K562 (cell line): ENCODE data around the gene TCEA3. TPM values are rescaled to one million over a fixed set of nuclear protein-coding genes. Genes with fewer than 3 reads are reported as not detected.

Experiments
- ATAC-seq: fragments of 200-7000 bp; cut with Tn5 transposase; 3 replicates; pipeline ENCODE4 v1.9.1; 2020; ENCODE audit warnings: moderate library complexity
- BruUV-seq: library from RNA; stranded (reverse); fragments of 400-500 nt; replicated peaks from 2 replicates; lab custom pipeline; 2021; lab: Mats Ljungman, UMichigan
- CTCF ChIA-PET: fragments of 300-600 bp; formaldehyde crosslinking; extraction: SDS; loops from one replicate; lab custom pipeline; 2021; ENCODE audit warnings: low intra/inter-chr PET ratio; lab: Yijun Ruan, JAX
- POLR2A ChIA-PET: fragments of 300-600, 350-650 bp; sonication (Branson Sonifier 250); formaldehyde crosslinking; extraction: SDS; loops from one replicate; lab custom pipeline; 2021; ENCODE audit warnings: antibody characterized with exemption, inconsistent platforms; lab: Yijun Ruan, JAX
- DNase-seq, 4 experiments: peaks; one replicate each; pipeline versions ENCODE4 v3.0.0 to v3.0.0-alpha.2; 2011 to 2018; ENCODE audit warnings: low spot score in 3 of 4, mixed read lengths in 3 of 4; ENCODE audit errors: extremely low read depth in 1 of 4
- FAIRE-seq: peaks from 2 replicates; lab custom pipeline; 2011; peaks lifted over from hg19 to GRCh38; lab: Jason Lieb, UNC
- H2AFZ ChIP-seq: 2 replicates; pipeline ENCODE4 v1.6.0; 2011; ENCODE audit warnings: low read depth, low read length, control low read depth, inconsistent platforms
- H3K27ac ChIP-seq: fragments of 200-600 bp; 3 replicates; pipeline ENCODE4 v1.8.0; 2011; ENCODE audit warnings: low read depth, mild to moderate bottlenecking, control low read depth, inconsistent platforms, low read length, moderate library complexity, mixed read lengths; ENCODE audit errors: extremely low read depth
- H3K27me3 ChIP-seq, 2 experiments: fragments of 300-600 bp in 1 of 2; 2 replicates in 1 of 2; 3 replicates in 1 of 2; pipeline versions ENCODE4 v1.6.0 to v1.8.0; 2011; ENCODE audit warnings: inconsistent platforms in 2 of 2, low read length in 2 of 2, mild to moderate bottlenecking in 1 of 2, mixed read lengths in 1 of 2, moderate library complexity in 1 of 2; ENCODE audit not compliant: control insufficient read depth in 2 of 2, insufficient read depth in 2 of 2
- H3K36me3 ChIP-seq: fragments of 300-600 bp; 3 replicates; pipeline ENCODE4 v1.8.0; 2011; ENCODE audit warnings: mild to moderate bottlenecking, low read length, inconsistent platforms; ENCODE audit not compliant: control insufficient read depth, insufficient read depth
- H3K4me1 ChIP-seq, 2 experiments: fragments of 200-600 bp in 1 of 2; replicated peaks in 1 of 2; 2 replicates in 1 of 2; 3 replicates in 1 of 2; pipeline versions ENCODE4 v1.5.1 to v1.8.0; 2011; ENCODE audit warnings: inconsistent platforms in 2 of 2, low read length in 2 of 2, mild to moderate bottlenecking in 1 of 2, mixed read lengths in 1 of 2, moderate library complexity in 1 of 2; ENCODE audit not compliant: control insufficient read depth in 2 of 2, insufficient read depth in 2 of 2
- H3K4me2 ChIP-seq: 2 replicates; pipeline ENCODE4 v1.6.1; 2011; ENCODE audit warnings: low read length, control low read depth, inconsistent platforms, mixed read lengths; ENCODE audit not compliant: insufficient read depth
- H3K4me3 ChIP-seq: fragments of 200-600 bp; sonication (generic), shearing (Covaris generic); 2 replicates; pipeline ENCODE4 v1.5.1; 2016; ENCODE audit warnings: control low read depth, inconsistent platforms
- H3K79me2 ChIP-seq: fragments of 200-600 bp; 3 replicates; pipeline ENCODE4 v1.8.0; 2011; ENCODE audit warnings: low read length, inconsistent platforms; ENCODE audit not compliant: control insufficient read depth, insufficient read depth
- H3K9ac ChIP-seq, 2 experiments: 2 replicates each; pipeline versions ENCODE4 v1.6.0 to v1.6.1; 2011; ENCODE audit warnings: low read depth in 2 of 2, low read length in 2 of 2, control low read depth in 1 of 2, inconsistent platforms in 1 of 2, mild to moderate bottlenecking in 1 of 2, mixed read lengths in 1 of 2; ENCODE audit not compliant: insufficient read depth in 1 of 2
- H3K9me1 ChIP-seq: one replicate; pipeline ENCODE4 v1.6.0; 2011; ENCODE audit warnings: inconsistent platforms, mild to moderate bottlenecking, low read length, moderate library complexity; ENCODE audit not compliant: control insufficient read depth, insufficient read depth
- H3K9me3 ChIP-seq: replicated peaks from 2 replicates; pipeline ENCODE4 v1.5.1; 2011; ENCODE audit warnings: low read depth, low read length, inconsistent platforms; ENCODE audit not compliant: control insufficient read depth, insufficient read depth
- H4K20me1 ChIP-seq: replicated peaks from 2 replicates; pipeline ENCODE4 v1.6.1; 2011; ENCODE audit warnings: low read length, inconsistent platforms, mixed read lengths; ENCODE audit not compliant: control insufficient read depth, insufficient read depth
- ARID4B ChIP-seq: sonication (generic); formaldehyde crosslinking; IDR thresholded peaks from 2 replicates; pipeline ENCODE4 v1.8.0; 2022; ENCODE audit warnings: mild to moderate bottlenecking, missing genetic modification reagents
- CBFB ChIP-seq: sonication (generic); formaldehyde crosslinking; IDR thresholded peaks from 2 replicates; pipeline ENCODE4 v1.4.0; 2020; ENCODE audit warnings: mild to moderate bottlenecking, missing genetic modification reagents
- GATA2 ChIP-seq: sonication (generic); formaldehyde crosslinking; IDR thresholded peaks from 2 replicates; pipeline ENCODE4 v1.4.0; 2020; ENCODE audit warnings: mild to moderate bottlenecking, missing genetic modification reagents
- JUND ChIP-seq, 2 experiments: IDR thresholded peaks; 2 replicates in 1 of 2; 3 replicates in 1 of 2; pipeline ENCODE4 v1.6.1; 2011; ENCODE audit warnings: borderline replicate concordance in 2 of 2, low read depth in 2 of 2, low read length in 2 of 2, improper control_type of control experiment in 1 of 2, missing biosample characterization in 1 of 2, missing genetic modification characterization in 1 of 2, missing genetic modification reagents in 1 of 2
- NR1H2 ChIP-seq: sonication (generic); formaldehyde crosslinking; IDR thresholded peaks from 2 replicates; pipeline ENCODE4 v1.4.0; 2020; ENCODE audit warnings: mild to moderate bottlenecking, missing genetic modification reagents
- NR2C2 ChIP-seq, 2 experiments: fragments of 200-800 bp in 1 of 2; sonication (Bioruptor generic) in 1 of 2; sonication (generic) in 1 of 2; formaldehyde crosslinking in 1 of 2; IDR thresholded peaks; 2 replicates each; pipeline versions ENCODE4 v1.6.1 to v1.8.0; 2016 to 2022; ENCODE audit warnings: mild to moderate bottlenecking in 1 of 2, missing compliant biosample characterization in 1 of 2, missing genetic modification characterization in 1 of 2, missing genetic modification reagents in 1 of 2
- RBM22 ChIP-seq: fragments of 200-400 bp; formaldehyde crosslinking; IDR thresholded peaks from 2 replicates; pipeline ENCODE4 v1.6.1; 2018; ENCODE audit warnings: low read length, low read depth; ENCODE audit not compliant: poor library complexity, severe bottlenecking
- SREBF2 ChIP-seq: sonication (generic); formaldehyde crosslinking; IDR thresholded peaks from 2 replicates; pipeline ENCODE4 v1.4.0; 2020; ENCODE audit warnings: mild to moderate bottlenecking, missing genetic modification reagents
- TEAD2 ChIP-seq: fragments of 450-650 bp; IDR thresholded peaks from 2 replicates; pipeline ENCODE4 v1.6.1; 2016; ENCODE audit warnings: missing genetic modification characterization, control low read depth, missing compliant biosample characterization
- TEAD4 ChIP-seq, 2 experiments: sonication (generic) in 1 of 2; formaldehyde crosslinking in 1 of 2; IDR thresholded peaks; 2 replicates each; pipeline versions ENCODE4 v1.6.1 to v1.8.0; 2012 to 2022; ENCODE audit warnings: borderline replicate concordance in 1 of 2, inconsistent platforms in 1 of 2, low read length in 1 of 2, mild to moderate bottlenecking in 1 of 2, missing genetic modification reagents in 1 of 2
- ZBTB33 ChIP-seq: sonication (generic); formaldehyde crosslinking; IDR thresholded peaks from 2 replicates; pipeline ENCODE4 v1.8.1; 2023; ENCODE audit warnings: mild to moderate bottlenecking, missing genetic modification reagents
- ZNF511 ChIP-seq: sonication (generic); formaldehyde crosslinking; IDR thresholded peaks from 2 replicates; pipeline ENCODE4 v1.8.0; 2022; ENCODE audit warnings: mild to moderate bottlenecking, missing genetic modification reagents
- ZNF584 ChIP-seq: fragments of 200-800 bp; sonication (Bioruptor generic); IDR thresholded peaks from 2 replicates; pipeline ENCODE4 v1.6.1; 2016; ENCODE audit warnings: low read depth, mild to moderate bottlenecking, missing genetic modification characterization, missing compliant biosample characterization
- WGBS: fragments of 100-300 bp; shearing (Covaris generic); methylation state at CpG from one replicate; pipeline ENCODE4 v1.1.6; 2016; ENCODE audit warnings: low coverage, mixed read lengths; ENCODE audit not compliant: insufficient coverage; ENCODE audit errors: missing lambda C conversion rate; 5-methylcytosine and 5-hydroxymethylcytosine counted together
- in situ Hi-C: fragments of 300-500 bp; cut with MboI; formaldehyde crosslinking; loops from 4 replicates; pipeline ENCODE4 v1.15.0; 2018; ENCODE audit warnings: inconsistent platforms, mixed read lengths
- intact Hi-C: fragments of 100-400 bp; cut with micrococcal nuclease; formaldehyde crosslinking; loops from 2 replicates; pipeline ENCODE4 v1.14.2; 2022
- polyA plus RNA-seq, 8 experiments: library from polyadenylated mRNA; depleted of rRNA in 4 of 8; stranded (reverse) in 5 of 8; unstranded in 3 of 8; fragments of >200 nt; fragmentation: Nextera tagmentation in 2 of 8; fragmentation: Illumina TruSeq in 1 of 8; extraction: Ambion mirVana in 2 of 8; extraction: Trizol in 1 of 8; gene quantifications; 2 replicates each; pipeline versions ENCODE4 v1.2.1 to v1.2.3, GENCODE V29; 2011 to 2014; ENCODE audit warnings: inconsistent platforms in 1 of 8, missing spikeins in 1 of 8
- total RNA-seq, 7 experiments: library from RNA; depleted of rRNA in 6 of 7; stranded (reverse); fragments of >200 nt in 6 of 7; fragmentation: Illumina TruSeq in 2 of 7; extraction: Trizol in 2 of 7; gene quantifications; 2 replicates each; pipeline versions ENCODE4 v1.2.1 to v1.2.3, GENCODE V29; 2011 to 2021; ENCODE audit warnings: low replicate concordance in 1 of 7

TCEA3 gene
- total and polyA plus RNA-seq, 9 of the 15 experiments (the other 6 are each of a cell fraction or from before 2014, with no cell fraction given): 0.03 to 0.55 (median 0.36) TPM

- Histone ChIP-seq H3K36me3 (no peaks in the 10 kb centered on the region), H3K9me1 (no peaks in the 10 kb centered on the region), H3K27ac (peak overlapping the region; percentile 50; the same call in 2 of the 3 replicates), H3K9me3 (no peaks in the 10 kb centered on the region), H2AFZ (peak overlapping the region; percentile 67), H3K79me2 (no peaks in the 10 kb centered on the region), H3K9ac (peak overlapping the region; percentile 11 to 56; a peak in 1 of 4 replicates), H3K4me3 (no peak overlapping the region), H3K4me2 (peak overlapping the region; percentile 35), H4K20me1 (no peaks in the 10 kb centered on the region), H3K27me3 (no peaks in the 10 kb centered on the region), H3K4me1 (peaks cover 19 to 47% of the 10 kb centered on the region in 2 experiments)
- intact Hi-C loops: no loop called here
- POLR2A ChIA-PET: interaction anchor here (0.8 to 2.3 kb wide), 7 partner anchors 12 to 45 kb away, joined by 3 to 8 read pairs (median 3); partner anchors contain the start of gene ZNF436
- CTCF ChIA-PET: no interaction called here
- 65% methylated on average over 14 of the region's 14 CpGs for WGBS
- FAIRE-seq: no peak
- DNase-seq: no peak
- in situ Hi-C loops: no loop called here
- BruUV-seq: no TSS peak
- no peak for ATAC-seq
- TF ChIP-seq JUND (IDR thresholded peaks at IDR 0.05; ENCODE audit: borderline replicate concordance, low read depth, low read length) (no peak), JUND (tag; IDR thresholded peaks at IDR 0.05; ENCODE audit: borderline replicate concordance, low read depth, low read length) (no peak), ZNF584 (CRISPR knock-in tag) (no peak; the same call in 1 of the 2 replicates), NR2C2 (CRISPR knock-in tag; IDR thresholded peaks at IDR 0.05) (no peak), NR2C2 (tag; IDR thresholded peaks at IDR 0.05) (peak; percentile 36; the same call in 1 of the 2 replicates), ZBTB33 (CRISPR knock-in tag) (peak; percentile 56; the same call in 1 of the 2 replicates), ZNF511 (CRISPR knock-in tag) (0 out of 2 replicates have a peak, but pooled peaks have one; percentile 29), SREBF2 (CRISPR knock-in tag) (no peak), ARID4B (CRISPR knock-in tag) (no peak), TEAD2 (tag) (no peak), RBM22 (no peak), TEAD4 (IDR thresholded peaks at IDR 0.05; ENCODE audit: low read length) (0 out of 2 replicates have a peak, but pooled peaks have one; percentile 0), TEAD4 (CRISPR knock-in tag; IDR thresholded peaks at IDR 0.05; ENCODE audit: borderline replicate concordance) (no peak), NR1H2 (0 out of 2 replicates have a peak, but pooled peaks have one; percentile 64), GATA2 (CRISPR knock-in tag) (peak; percentile 8; the same call in 1 of the 2 replicates), CBFB (CRISPR knock-in tag) (0 out of 2 replicates have a peak, but pooled peaks have one; percentile 36)
These were observed 39.4 kb downstream of the TCEA3 start for GRCh38 chr1:23385119-23385621.
